GM08714 (cell line): ENCODE results near the gene SFXN1.

Experiments used
- H3K4me3 ChIP-seq: fragments of 200-500 bp; sonication (Bioruptor generic); 2 replicates; pipeline ENCODE4 v1.5.1; 2014; ENCODE audit warnings: mild to moderate bottlenecking, low read length, inconsistent platforms
- ZNF274 ChIP-seq: IDR thresholded peaks from 2 replicates; pipeline ENCODE4 v1.6.1; 2012; ENCODE audit warnings: mild to moderate bottlenecking, low read depth, low read length

SFXN1 gene

DNA sequence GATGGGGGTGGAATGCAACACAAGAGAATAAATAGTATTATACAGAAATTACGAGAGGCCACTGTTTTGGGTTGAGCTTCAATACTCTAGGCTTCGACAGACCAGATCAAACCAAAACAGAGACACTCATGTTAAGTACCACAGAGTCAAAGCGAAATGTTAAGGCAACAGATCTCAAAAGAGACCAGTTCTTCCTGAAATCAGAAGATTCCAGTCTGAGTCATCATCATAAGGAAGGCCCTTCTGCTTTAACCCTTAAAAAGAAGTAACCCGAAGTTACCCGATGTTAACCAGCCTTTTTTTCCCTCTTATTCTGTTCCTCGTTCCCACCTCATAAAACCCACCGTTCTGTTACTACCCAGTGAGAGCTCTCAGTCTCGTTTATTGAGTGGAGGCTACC is 75.9 kb downstream of the SFXN1 start:
- no peak overlapping the region for H3K4me3 ChIP-seq
- TF ChIP-seq ZNF274: no peak

DNA sequence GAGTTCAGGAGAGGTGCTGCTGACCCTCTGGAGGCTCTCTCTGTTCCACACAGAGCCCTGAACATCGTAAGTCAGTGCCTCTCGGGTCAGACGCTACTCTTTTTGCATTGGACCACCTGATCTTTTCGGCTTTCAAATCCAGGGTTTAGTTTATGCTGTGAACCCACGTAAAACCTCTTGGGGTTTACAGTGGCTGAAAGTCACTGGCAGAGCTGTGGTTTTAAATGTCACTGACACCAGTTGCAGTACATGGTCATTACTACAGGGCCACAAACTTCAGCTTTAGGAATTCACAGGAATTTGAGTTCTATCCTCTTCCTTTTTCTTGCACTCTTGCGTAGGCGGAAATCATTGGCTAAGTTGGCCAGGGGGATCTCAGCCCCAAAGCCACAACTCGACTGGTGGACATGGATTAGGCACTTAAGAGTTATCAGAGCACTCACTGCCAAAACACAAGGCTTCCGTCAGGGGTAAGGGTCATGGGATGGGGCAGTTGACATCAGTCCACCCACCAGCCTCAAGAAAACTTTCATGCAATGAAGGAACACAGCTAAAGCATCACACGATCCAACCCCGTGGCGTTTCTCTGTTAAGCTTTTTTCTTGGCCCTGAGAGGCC is 76.9 kb downstream of the SFXN1 start:
- no peak for TF ChIP-seq ZNF274
- no peak overlapping the region for H3K4me3 ChIP-seq

DNA sequence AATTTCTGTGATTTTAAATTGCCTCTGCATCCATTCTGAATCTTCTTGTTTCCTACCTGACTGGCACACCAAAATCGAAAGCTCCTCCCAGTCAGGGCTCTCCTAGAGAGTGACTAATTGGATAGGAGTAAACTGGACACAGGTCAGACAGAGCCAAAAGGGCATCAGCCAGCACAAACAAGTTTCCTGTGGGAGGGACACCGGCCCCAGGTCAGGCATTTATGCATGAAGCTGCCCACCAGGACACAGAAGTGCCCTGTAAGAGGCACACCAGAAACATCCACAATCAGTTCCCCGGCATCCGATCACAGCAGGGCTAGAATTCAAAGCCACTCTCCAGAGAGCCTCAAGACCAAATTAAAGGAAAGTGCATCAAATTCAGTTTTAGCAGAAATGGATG is 78.4 kb downstream of the SFXN1 start:
- TF ChIP-seq ZNF274: no peak
- no peak overlapping the region for H3K4me3 ChIP-seq

- no peak for TF ChIP-seq ZNF274
- no peak overlapping the region for H3K4me3 ChIP-seq
Observed at GRCh38 chr5:175557778-175558177, 79.4 kb downstream of the SFXN1 start.

- TF ChIP-seq ZNF274: no peak
- no peak overlapping the region for H3K4me3 ChIP-seq
Observed at GRCh38 chr5:175558801-175559480, 80.6 kb downstream of the SFXN1 start.

DNA sequence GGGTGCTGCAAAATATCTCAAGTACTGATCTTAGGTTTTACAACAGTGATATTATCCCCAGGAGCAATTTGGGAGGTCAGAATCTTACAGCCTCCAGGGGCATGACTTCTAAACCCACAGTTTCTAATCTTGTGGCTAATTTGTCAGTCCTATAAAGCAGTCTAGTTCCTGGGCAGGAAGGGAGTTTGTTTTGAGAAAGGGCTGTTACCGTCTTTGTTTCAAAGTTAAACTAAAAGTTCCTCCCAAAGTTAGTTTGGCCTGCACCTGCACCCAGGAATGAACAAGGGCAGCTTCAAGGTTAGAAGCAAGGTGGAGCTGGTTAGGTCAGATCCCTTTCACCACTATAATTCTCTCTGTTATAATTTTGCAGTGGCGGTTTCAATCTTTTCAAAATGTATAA is 81.7 kb downstream of the SFXN1 start:
- no peak for TF ChIP-seq ZNF274
- no peak overlapping the region for H3K4me3 ChIP-seq

GRCh38 chr5:175561085-175561484 is 82.7 kb downstream of the SFXN1 start:
- TF ChIP-seq ZNF274: no peak
- no peak overlapping the region for H3K4me3 ChIP-seq

- no peak overlapping the region for H3K4me3 ChIP-seq
- no peak for TF ChIP-seq ZNF274
Observed at GRCh38 chr5:175564716-175565115, 86.4 kb downstream of the SFXN1 start.

- TF ChIP-seq ZNF274: no peak
- H3K4me3 ChIP-seq: no peak overlapping the region
Observed at GRCh38 chr5:175566697-175567096, 88.3 kb downstream of the SFXN1 start.

DNA sequence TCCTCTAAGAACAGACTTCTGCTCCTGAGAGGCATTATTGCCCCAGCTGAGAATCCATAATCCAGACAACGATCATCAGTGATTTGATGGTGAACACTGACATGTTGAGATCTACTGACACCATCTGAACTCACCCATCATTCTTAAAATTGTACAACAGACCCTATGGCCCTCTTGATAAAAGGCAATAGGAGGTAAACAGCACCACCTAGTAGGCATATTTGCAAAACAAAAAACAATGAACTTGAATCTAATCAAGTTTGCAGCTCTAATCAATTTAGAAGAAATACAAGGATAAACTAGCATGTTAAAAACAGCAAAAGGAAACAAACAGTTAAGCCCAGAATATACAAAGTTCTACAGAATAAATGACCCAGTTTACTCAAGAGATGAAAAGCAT is 89.6 kb downstream of the SFXN1 start:
- no peak overlapping the region for H3K4me3 ChIP-seq
- TF ChIP-seq ZNF274: no peak

DNA sequence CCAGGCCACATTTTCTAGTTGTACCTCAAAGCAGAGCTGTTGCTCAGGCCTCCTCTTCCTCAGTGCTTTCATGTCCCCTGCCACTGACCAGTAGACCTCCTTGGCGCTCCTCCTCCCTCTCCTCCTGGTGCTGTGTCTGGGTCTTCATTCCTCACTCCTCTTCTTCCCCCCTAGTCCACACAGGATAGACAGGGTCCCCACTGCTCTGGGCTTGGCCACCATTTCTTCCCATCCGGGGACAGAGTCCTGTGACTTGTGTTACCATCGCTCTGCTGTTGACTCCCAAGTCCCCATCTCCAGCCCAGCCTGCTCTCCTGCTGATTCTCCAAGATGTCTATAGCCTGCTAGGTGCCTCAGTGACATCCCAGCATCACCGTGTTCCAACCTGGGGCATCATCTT is 91.3 kb downstream of the SFXN1 start:
- no peak for TF ChIP-seq ZNF274
- H3K4me3 ChIP-seq: no peak overlapping the region

GRCh38 chr5:175572886-175573285 is 94.5 kb downstream of the SFXN1 start:
- TF ChIP-seq ZNF274: no peak
- no peak overlapping the region for H3K4me3 ChIP-seq

DNA sequence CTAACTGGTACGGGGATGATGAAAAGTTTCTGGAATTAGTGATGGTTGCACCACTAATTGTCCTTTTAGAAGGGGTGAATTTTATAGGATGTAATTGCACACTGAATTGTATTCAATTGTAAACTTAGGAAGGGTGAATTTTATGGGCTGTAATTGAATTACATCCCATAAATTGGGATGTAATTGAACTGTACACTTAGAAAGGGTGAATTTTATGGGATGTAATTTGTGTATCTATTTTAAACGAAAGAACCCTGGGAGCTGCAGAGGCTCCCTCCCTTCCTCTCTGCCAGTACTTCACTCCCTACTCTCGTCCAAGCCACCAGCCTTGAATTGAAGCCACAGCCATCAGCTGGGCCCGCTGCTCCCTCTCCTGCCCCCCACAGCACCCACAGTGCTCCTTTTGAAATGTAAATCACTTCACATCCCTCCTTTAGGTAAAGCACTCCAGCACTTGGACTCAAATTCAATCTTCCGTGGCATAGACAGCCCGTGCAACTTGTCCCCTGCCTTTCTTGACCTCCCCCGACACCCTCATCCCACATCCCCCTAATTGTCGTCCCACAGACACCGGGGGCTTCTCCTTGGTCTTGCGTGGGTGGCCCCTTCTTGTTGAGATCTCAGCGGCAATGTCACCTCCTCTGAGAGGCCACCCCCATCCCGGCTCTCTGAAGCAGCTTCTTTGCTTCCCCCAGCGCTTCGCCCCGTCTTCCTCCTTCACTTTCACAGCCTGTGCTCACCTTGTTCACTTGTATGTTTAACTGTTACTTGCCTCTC is 95.3 kb downstream of the SFXN1 start:
- H3K4me3 ChIP-seq: no peak overlapping the region
- no peak for TF ChIP-seq ZNF274

DNA sequence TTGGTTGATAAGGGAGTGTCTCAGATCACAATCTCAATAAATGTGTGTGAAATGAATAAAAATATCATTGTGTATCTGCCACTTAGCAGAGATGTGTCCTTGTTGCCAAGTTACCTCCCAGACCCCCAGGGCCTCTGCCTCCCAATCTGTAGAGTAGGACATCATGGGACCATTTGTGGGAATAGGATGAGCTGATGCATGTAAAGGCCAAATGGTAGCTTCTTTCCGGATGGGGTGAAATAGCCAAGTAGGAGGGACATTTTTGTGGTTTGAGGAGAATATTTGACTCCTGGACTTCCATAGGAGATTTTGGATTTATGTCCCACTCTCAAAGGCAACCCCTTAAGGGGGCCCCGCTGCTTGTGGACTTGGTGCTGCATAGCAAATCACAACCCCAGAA is 96.9 kb downstream of the SFXN1 start:
- no peak overlapping the region for H3K4me3 ChIP-seq
- no peak for TF ChIP-seq ZNF274

- H3K4me3 ChIP-seq: no peak overlapping the region
- no peak for TF ChIP-seq ZNF274
Observed at GRCh38 chr5:175576096-175576495, 97.7 kb downstream of the SFXN1 start.

- TF ChIP-seq ZNF274: no peak
Observed at GRCh38 chr5:175576591-175576990, 98.2 kb downstream of the SFXN1 start.

More at GRCh38 chr5:175576591-175576990, 98.2 kb downstream of the SFXN1 start:
- no peak overlapping the region for H3K4me3 ChIP-seq
